GM21367 (cell line): Measurements from ENCODE around the gene AP2A2.
A peak's percentile ranks its signal among the peaks of the same experiment; 100 is the strongest.

ENCODE experiments used
- ATAC-seq: cut with Tn5 transposase; IDR thresholded peaks from one replicate; pipeline ENCODE4 v1.9.1; 2021; ENCODE audit not compliant: unreplicated experiment

The AP2A2 gene

DNA sequence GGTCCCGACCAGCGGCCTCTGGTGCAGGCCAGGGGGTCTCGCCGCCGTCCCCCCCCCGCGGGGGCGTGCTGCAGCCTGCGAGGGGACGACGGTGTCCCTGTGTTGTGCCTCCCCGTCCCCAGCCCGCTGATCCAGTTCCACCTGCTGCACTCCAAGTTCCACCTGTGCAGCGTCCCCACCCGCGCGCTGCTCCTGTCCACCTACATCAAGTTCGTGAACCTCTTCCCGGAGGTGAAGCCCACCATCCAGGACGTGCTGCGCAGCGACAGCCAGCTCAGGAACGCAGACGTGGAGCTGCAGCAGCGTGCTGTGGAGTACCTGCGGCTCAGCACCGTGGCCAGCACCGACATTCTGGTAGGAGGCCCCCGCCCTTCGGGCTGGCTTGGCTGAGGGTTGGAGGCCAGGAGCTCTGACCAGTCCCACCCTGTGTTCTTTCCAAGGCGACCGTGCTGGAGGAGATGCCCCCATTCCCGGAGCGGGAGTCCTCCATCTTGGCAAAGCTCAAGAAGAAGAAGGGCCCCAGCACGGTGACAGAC, 68.0 kb downstream of the AP2A2 start:
- no peak for ATAC-seq

- no peak for ATAC-seq
Observed at GRCh38 chr11:995044-995751, 69.5 kb downstream of the AP2A2 start.

DNA sequence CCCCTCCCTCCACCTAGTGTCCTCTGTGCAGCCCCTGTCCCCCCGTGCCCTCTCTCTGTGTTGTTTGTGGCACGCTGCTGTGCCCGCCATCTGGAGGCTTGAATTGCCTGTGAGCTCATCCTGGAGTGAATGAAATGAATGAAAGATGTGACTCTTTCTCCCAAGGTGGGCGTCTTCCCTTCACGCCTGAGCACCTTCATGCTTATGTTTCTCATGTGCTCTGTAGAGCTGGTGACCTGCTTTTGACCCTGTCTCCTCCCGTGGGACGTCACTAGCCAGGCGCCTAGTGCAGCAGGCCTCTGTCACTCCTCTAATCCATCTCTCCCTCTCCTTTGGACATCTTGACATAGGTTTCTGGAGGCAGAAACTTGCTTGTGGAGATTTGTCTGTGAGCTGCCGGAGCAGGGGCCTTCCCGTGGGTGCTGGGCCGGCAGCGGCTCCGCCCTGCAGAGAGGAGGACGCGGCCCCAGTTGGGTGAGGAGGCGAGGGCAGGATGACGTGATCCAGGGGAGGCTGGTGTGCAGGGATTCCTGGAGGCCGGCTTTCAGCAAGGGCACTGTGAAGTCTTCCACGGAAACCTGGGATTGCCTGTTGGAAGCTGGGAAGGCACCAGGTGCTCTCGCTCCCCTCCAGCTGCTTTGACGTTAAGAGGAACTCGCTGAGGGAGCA, 70.2 kb downstream of the AP2A2 start:
- peak; percentile 46 for ATAC-seq

GRCh38 chr11:996681-997080, 71.0 kb downstream of the AP2A2 start:
- no peak for ATAC-seq

- ATAC-seq: no peak
Observed at GRCh38 chr11:997907-998306, 72.2 kb downstream of the AP2A2 start.

- no peak for ATAC-seq
Observed at GRCh38 chr11:999009-999408, 73.3 kb downstream of the AP2A2 start.

GRCh38 chr11:1000357-1001278, 74.9 kb downstream of the AP2A2 start:
- ATAC-seq: no peak

- ATAC-seq: no peak
Observed at GRCh38 chr11:1001617-1002405, 76.1 kb downstream of the AP2A2 start.

GRCh38 chr11:1002406-1002984, 76.8 kb downstream of the AP2A2 start:
- ATAC-seq: no peak

GRCh38 chr11:1003159-1003558, 77.5 kb downstream of the AP2A2 start:
- no peak for ATAC-seq

GRCh38 chr11:1005928-1006327, 80.3 kb downstream of the AP2A2 start:
- no peak for ATAC-seq

- ATAC-seq: no peak
Observed at GRCh38 chr11:1006762-1007161, 81.1 kb downstream of the AP2A2 start.

DNA sequence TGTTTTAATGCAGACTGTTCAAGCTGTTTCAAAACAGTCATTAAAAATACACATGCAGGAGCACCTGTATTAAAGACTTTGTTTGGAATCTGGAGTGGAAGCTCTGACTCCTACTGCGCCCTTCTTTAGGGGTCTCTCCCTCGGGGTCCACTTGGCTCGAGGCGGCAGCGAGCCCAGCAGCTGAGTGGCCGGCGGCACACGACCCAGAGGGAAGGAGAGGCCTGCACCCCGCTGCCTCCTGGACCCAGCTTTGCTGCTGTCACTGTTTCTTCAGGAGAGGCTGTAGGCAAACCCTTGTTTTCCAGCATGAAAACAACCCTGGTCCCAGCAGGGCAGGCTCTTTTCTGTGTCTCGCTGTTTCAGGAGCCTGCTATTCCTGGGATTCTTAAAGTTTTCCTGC, 81.6 kb downstream of the AP2A2 start:
- ATAC-seq: no peak

GRCh38 chr11:1008001-1008802, 82.5 kb downstream of the AP2A2 start:
- no peak for ATAC-seq

GRCh38 chr11:1008803-1009145, 83.1 kb downstream of the AP2A2 start:
- no peak for ATAC-seq

DNA sequence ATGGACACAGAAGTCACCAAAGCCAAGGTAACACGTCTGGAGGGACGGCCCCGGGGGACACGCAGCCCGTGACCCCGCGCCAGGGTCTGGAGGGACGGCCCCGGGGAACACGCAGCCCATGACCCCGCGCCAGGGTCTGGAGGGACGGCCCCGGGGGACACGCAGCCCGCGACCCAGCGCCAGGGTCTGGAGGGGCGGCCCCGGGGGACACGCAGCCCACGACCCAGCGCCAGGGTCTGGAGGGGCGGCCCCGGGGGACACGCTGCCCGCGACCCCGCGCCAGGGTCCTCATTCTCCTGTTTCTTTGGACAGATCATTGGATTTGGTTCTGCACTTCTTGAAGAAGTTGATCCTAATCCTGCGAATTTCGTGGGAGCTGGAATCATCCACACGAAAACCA, 83.7 kb downstream of the AP2A2 start:
- ATAC-seq: no peak

GRCh38 chr11:1009991-1010390, 84.3 kb downstream of the AP2A2 start:
- no peak for ATAC-seq

DNA sequence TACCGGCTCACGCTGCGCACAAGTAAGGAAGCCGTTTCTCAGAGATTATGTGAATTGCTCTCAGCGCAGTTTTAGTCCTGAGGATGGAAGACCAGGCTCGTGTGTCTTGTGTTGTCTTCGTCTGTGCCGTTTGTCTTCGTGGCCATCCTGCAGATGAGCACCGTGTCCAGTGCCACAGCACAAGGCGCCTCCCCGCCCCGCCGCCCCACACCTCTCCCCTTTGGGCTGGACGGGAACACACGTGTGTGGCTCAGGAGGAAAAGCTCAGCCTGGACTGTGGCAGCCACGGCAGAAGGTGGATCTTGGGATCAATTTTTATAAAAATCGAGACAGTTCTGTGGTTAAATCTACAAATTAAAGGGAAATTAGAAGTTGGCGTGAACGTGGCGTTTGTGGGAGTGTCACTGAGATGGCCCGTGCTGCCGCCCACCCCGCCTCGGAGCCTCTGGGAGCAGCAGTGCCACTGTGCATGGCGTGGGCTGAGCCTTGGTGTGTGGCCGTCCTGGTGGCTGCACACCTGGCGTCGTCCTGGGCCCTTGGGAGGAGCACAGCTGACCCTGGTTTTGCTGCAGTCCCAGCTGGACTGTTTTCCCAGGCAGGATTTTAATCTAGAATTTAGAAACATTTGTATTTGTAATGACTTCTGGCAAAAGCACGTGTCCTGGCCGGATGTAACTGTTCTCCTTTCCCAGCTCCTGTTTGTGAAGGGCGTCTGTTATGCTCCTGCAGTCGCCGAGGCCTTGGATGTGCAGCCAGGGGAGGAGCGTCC, 85.1 kb downstream of the AP2A2 start:
- no peak for ATAC-seq

DNA sequence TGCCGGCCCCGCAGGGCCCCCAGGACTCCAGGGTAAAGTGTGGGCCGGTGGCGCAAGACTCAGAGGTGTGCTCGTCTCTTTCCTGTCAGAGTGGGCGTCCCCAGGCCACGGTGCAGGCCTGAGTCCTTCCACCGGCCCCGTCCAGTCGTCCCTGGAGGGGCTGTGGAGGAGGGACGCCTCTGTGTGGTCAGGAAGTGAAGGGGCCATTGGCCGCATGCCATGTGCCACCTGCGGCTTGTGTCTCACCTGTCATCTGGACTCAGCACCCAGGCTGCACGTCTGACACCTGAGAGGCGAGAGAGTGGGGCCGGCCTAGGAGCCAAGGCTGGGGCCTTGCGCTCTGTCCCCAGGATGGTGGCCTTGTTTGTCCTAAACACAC, 85.6 kb downstream of the AP2A2 start:
- ATAC-seq: no peak
